Mucosa of rectum (tissue), 2 donors: Measurements from ENCODE around the gene CHPT1.
A peak's percentile ranks its signal among the peaks of the same experiment; 100 is the strongest.
"Not testable (repeated sequence)": the region's sequence is repeated elsewhere in the genome, so short reads cannot be mapped to it uniquely, and the experiment has no call there.

Experiments
- H3K27ac ChIP-seq, 2 donors: one replicate each; pipeline ENCODE4 v1.7.0; 2013; ENCODE audit warnings: inconsistent platforms in 2 of 2, low read depth in 2 of 2, low read length in 2 of 2
- H3K27me3 ChIP-seq, 2 donors: one replicate each; pipeline ENCODE4 v1.7.0; 2013; ENCODE audit warnings: low read length in 2 of 2; ENCODE audit not compliant: control insufficient read depth in 2 of 2, insufficient read depth in 2 of 2
- H3K36me3 ChIP-seq, 2 donors: one replicate each; pipeline ENCODE4 v1.7.0; 2013; ENCODE audit warnings: low read length in 2 of 2; ENCODE audit not compliant: control insufficient read depth in 2 of 2, insufficient read depth in 2 of 2
- H3K4me1 ChIP-seq, 2 donors: one replicate each; pipeline ENCODE4 v1.7.0; 2013; ENCODE audit warnings: low read length in 2 of 2, mild to moderate bottlenecking in 1 of 2; ENCODE audit not compliant: control insufficient read depth in 2 of 2, insufficient read depth in 2 of 2
- H3K4me3 ChIP-seq, 2 donors: one replicate each; pipeline ENCODE4 v1.7.0; 2013; ENCODE audit warnings: low read length in 2 of 2
- H3K9ac ChIP-seq, 2 donors: one replicate each; pipeline ENCODE4 v1.7.0; 2013; ENCODE audit warnings: low read length in 2 of 2, low read depth in 1 of 2, mild to moderate bottlenecking in 1 of 2
- H3K9me3 ChIP-seq, 2 donors: one replicate each; pipeline ENCODE4 v1.7.0; 2013; ENCODE audit warnings: low read length in 2 of 2; ENCODE audit not compliant: control insufficient read depth in 2 of 2
- donor health status: healthy.
- donor health status: Normal muscosa, but diverticular disease.

The CHPT1 gene

DNA sequence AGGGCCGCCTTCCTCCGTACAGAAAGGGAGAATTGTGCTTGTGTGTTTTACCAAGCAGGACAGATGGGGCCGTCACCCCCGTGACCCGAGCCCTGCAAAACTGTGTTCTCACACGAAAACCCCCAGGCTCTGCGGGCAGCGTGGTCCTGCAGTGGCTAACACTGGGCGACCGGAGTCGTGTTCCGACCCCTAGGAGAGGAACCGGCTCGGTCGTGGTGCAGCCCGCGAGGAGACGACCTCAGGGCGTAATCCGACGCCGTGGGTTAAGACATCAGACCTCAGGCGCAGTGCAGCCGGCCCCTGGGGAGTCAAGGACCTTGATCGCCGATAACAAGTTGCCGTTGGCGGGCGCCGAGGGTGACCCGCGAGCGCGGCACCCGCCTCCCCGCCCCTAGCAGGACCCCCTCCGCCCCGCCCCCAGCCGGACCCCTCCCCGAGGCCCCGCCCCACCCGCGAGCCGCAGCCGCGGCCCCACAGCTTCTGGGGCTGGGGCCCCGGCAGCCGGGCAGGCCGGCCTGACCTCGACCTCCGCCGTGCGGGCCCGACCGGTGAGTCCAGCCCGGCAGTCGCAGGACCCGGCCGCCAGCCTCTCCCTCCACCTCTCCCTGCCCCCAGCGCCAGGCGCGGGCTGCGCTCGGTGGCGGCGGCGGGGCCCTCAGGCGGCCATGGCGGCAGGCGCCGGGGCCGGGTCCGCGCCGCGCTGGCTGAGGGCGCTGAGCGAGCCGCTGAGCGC lies at the start of gene CHPT1:
TSS of gene CHPT1 (plus strand) at position 444 of the 733 bp plus-strand sequence. CDS start at position 666, 222 bp downstream.
- H3K27me3 ChIP-seq, result no peaks in the 10 kb centered on the region
- H3K9ac ChIP-seq, result peak within 1 kb of the TSS; percentile 92 to 96
- H3K27ac ChIP-seq, result peak within 1 kb of the TSS; percentile 87 to 93
- peak within 1 kb of the TSS; percentile 91 to 93 for H3K4me3 ChIP-seq
- H3K9me3 ChIP-seq, result no peaks in the 10 kb centered on the region
- H3K36me3 ChIP-seq, result no peaks in the 10 kb centered on the region
- H3K4me1 ChIP-seq, result peaks cover 10 to 18% of the 10 kb centered on the region in 2 donors

DNA sequence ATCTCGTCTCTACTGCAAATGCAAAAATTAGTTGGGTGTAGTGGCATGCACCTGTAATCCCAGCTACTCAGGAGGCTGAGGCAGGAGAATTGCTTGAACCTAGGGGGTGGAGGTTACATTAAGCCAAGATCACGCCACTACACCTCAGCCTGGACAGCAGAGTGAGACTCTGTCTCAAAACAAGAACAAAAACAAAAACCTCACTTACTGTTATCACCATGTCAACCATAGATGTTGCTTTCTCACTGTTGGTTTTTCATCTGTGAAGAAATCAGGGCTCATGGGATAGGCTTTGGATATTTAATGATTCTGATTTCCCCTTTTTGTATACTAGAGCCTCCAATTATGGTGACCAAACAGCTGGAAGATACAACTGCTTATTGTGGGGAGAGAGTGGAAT lies 49.7 kb upstream of the CHPT1 start:
- Histone ChIP-seq H3K27me3 (no peaks in the 10 kb centered on the region), H3K4me1 (no peaks in the 10 kb centered on the region), H3K9ac (no peak overlapping the region), H3K9me3 (no peaks in the 10 kb centered on the region), H3K36me3 (no peaks in the 10 kb centered on the region), H3K4me3 (no peak overlapping the region), H3K27ac (no peak overlapping the region)

DNA sequence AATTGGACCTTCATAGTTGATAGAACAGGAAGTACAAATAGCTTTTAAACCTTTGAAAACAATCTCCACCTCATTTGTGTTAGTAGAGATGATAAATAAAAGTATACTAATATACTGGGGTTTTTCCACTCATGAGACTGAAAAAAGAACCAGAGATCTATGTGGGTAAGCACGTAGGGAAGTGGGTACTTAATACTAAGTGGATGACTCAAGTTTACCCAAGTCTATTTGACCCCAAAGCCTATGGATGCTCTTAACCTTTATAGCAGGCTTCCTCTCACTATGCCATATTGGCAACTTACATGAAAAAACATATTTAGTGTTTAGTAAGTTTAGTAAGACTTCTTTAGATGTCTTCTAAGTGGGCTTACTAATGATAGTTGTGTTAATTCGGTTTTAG lies 49.2 kb upstream of the CHPT1 start:
- no peak overlapping the region for H3K4me3 ChIP-seq
- H3K9ac ChIP-seq, result no peak overlapping the region
- no peaks in the 10 kb centered on the region for H3K27me3 ChIP-seq
- H3K36me3 ChIP-seq, result no peaks in the 10 kb centered on the region
- peaks cover 0 to 3% of the 10 kb centered on the region in 2 donors for H3K4me1 ChIP-seq
- H3K9me3 ChIP-seq, result no peaks in the 10 kb centered on the region
- H3K27ac ChIP-seq, result no peak overlapping the region

DNA sequence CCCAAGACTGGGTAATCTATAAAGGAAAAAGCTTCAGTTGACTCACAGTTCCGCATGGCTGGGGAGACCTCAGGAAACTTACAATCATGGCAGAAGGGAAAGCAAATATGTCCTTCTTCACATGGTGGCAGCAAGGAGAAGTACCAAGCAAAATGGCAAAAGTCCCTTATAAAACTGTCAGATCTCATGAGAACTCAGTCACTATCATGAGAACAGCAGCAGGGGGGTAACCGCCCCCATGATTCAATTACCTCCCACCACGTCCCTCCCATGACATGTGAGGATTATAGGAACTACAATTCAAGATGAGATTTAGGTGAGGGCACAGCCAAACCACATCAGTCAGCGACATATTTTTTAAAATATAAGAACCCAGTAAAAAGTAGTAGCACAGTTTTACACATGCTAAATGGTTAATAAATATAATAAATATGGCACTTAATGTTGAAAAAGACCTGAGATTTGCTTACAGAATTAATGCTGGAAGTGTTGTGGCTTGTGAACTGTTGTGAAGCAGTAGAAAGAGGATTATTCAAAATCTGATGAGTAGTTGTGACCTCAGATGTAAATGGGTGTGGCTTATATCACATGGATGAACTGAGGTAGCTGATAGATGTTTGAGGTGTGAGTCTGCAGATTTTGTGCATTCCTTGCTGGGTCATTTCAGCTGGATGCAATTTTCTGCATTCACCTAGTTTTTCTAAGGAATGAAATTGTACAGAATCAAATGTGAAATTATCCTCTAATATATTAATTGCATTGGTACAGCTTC lies 46.9 kb upstream of the CHPT1 start:
- Histone ChIP-seq H3K27ac (no peak overlapping the region), H3K36me3 (no peaks in the 10 kb centered on the region), H3K9me3 (no peaks in the 10 kb centered on the region), H3K4me1 (peaks cover 0 to 13% of the 10 kb centered on the region in 2 donors), H3K9ac (no peak overlapping the region), H3K4me3 (no peak overlapping the region), H3K27me3 (no peaks in the 10 kb centered on the region)

DNA sequence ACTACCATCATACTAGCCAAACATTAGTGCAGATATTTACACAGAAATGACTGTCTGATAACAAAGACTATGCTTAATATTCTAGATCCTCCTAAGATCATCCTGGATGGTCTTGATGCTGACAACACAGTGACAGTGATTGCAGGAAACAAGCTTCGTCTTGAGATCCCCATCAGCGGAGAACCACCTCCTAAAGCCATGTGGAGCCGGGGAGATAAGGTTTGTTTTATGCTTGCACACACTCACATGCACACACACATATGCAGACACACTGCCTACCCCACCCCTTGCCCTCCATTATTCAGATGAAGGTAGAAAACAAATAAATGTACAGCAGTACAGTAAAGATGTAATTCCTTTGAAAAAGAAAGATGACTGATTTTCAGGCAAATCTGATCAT lies 44.4 kb upstream of the CHPT1 start:
- Histone ChIP-seq H3K9me3 (no peaks in the 10 kb centered on the region), H3K4me3 (no peak overlapping the region), H3K27ac (no peak overlapping the region), H3K9ac (no peak overlapping the region), H3K4me1 (peaks cover 0 to 13% of the 10 kb centered on the region in 2 donors), H3K27me3 (no peaks in the 10 kb centered on the region), H3K36me3 (no peaks in the 10 kb centered on the region)

DNA sequence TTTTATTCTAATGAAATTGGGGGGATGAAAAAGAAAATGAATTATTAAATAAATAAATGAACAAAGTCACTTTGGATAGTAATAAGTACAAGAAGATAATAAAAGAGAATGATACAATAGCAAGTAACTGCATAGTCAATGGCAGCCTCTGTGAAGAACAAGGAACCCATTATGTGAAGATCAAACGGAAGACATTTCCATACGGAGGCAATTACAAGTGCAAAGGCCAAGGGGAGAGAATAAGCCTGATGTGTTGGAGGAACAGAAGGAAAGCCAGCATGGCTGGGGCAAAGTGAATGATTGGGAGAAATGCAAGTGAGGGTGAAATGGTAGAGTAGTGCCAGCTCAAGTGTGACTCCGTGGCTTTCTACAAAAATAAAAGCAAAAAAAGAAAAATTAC lies 43.9 kb upstream of the CHPT1 start:
- H3K9me3 ChIP-seq, result no peaks in the 10 kb centered on the region
- H3K27ac ChIP-seq, result no peak overlapping the region
- peaks cover 0 to 13% of the 10 kb centered on the region in 2 donors for H3K4me1 ChIP-seq

DNA sequence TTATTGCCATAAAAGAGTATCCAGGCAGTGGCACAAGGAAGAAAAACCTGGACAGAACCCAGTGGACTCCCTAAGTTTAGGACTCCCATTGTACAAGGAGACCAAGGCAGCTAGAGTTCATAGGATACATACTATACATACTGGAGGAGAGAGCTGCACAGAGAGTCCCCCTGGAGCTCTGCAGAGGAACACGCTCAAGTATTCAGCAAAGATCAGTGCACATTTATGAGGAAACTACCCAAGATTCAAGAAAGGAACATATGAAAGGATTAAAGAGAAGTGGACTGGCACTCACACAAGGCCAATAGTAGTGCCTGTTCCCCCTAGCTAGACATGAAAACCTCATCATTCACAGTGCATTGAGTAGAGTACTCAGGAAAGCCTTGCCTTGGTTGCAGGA lies 43.0 kb upstream of the CHPT1 start:
- Histone ChIP-seq H3K9me3 (no peaks in the 10 kb centered on the region), H3K36me3 (no peaks in the 10 kb centered on the region), H3K4me3 (no peak overlapping the region), H3K4me1 (peaks cover 0 to 13% of the 10 kb centered on the region in 2 donors), H3K27me3 (no peaks in the 10 kb centered on the region), H3K9ac (no peak overlapping the region), H3K27ac (no peak overlapping the region)

More for the DNA sequence above, 43.9 kb upstream of the CHPT1 start:
- Histone ChIP-seq H3K36me3 (no peaks in the 10 kb centered on the region), H3K27me3 (no peaks in the 10 kb centered on the region), H3K4me3 (no peak overlapping the region), H3K9ac (no peak overlapping the region)

DNA sequence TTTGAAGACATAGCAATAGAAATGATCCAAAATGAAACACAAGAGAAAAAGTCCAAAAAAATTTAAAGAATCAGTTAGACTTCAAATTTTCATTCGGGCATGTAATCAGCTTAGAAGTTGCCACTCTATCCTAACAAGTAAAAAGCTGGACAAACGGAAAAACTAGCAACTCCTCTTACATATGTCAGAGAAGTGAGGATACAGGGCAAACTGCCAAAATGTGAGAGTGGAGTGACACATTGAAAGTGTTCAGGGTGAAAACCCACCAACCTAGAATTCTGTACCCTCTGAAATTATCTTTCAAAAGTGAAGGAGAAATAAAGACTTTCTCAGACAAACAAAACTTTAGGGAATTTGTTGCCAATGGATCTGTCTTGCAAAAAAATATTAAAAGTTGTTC lies 42.0 kb upstream of the CHPT1 start:
- no peaks in the 10 kb centered on the region for H3K27me3 ChIP-seq
- H3K27ac ChIP-seq, result no peak overlapping the region
- H3K9me3 ChIP-seq, result no peaks in the 10 kb centered on the region

DNA sequence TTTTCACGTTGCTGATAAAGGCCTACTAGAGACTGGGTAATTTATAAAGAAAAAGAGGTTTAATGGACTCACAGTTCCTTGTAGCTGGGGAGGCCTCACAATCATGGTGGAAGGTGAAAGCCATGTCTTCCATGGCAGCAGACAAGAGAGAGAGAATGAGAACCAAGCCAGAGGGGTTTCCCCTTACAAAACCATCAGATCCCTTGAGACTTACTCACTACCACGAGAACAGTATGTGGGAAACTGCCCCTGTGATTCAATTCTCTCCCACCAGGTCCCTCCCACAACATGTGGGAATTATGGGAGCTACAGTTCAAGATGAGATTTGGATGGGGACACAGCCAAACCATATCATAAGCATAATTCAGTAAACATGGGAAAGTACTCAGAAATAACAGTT lies 36.8 kb upstream of the CHPT1 start:
- not testable (repeated sequence) for H3K27ac ChIP-seq, H3K36me3 ChIP-seq, H3K4me3 ChIP-seq, H3K9ac ChIP-seq, H3K27me3 ChIP-seq, H3K4me1 ChIP-seq, H3K9me3 ChIP-seq

More for the DNA sequence above, 42.0 kb upstream of the CHPT1 start:
- no peak overlapping the region for H3K4me3 ChIP-seq
- no peak overlapping the region for H3K9ac ChIP-seq
- H3K36me3 ChIP-seq, result no peaks in the 10 kb centered on the region
- H3K4me1 ChIP-seq, result peaks cover 0 to 13% of the 10 kb centered on the region in 2 donors

DNA sequence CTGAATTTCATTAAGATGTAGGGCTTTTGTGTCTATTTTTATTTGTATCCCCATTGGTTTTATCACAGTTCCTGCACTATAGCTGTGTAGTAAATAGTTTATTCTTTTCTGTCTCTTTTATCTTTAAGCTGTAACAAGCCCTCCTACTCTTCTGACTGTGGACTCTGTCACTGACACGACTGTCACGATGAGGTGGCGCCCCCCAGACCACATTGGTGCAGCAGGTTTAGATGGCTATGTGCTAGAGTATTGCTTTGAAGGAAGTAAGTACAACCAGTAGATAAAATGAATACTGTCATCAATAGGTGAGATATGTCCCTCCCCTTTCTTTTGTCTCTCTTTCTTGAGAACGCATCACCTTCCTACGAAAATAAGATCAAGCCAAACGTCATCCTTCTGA lies 34.1 kb upstream of the CHPT1 start:
- Histone ChIP-seq H3K27ac (no peak overlapping the region), H3K9me3 (no peaks in the 10 kb centered on the region), H3K36me3 (no peaks in the 10 kb centered on the region), H3K4me1 (peaks cover 0 to 4% of the 10 kb centered on the region in 2 donors), H3K27me3 (no peaks in the 10 kb centered on the region), H3K4me3 (no peak overlapping the region), H3K9ac (no peak overlapping the region)
